ENCODE results near the gene SERPINH1. TPM values are rescaled to one million over a fixed set of nuclear protein-coding genes. Genes with fewer than 3 reads are reported as not detected.

SERPINH1 gene
- total RNA-seq, 1 donor from 2014 or later = 191 TPM

- H3K9me3 Mint-ChIP-seq = no peaks in the 10 kb centered on the region
- H3K4me3 Mint-ChIP-seq = no peak overlapping the region
- H3K27me3 Mint-ChIP-seq (ENCODE audit: low read depth) = no peaks in the 10 kb centered on the region
- TF ChIP-seq, protein P1, sequence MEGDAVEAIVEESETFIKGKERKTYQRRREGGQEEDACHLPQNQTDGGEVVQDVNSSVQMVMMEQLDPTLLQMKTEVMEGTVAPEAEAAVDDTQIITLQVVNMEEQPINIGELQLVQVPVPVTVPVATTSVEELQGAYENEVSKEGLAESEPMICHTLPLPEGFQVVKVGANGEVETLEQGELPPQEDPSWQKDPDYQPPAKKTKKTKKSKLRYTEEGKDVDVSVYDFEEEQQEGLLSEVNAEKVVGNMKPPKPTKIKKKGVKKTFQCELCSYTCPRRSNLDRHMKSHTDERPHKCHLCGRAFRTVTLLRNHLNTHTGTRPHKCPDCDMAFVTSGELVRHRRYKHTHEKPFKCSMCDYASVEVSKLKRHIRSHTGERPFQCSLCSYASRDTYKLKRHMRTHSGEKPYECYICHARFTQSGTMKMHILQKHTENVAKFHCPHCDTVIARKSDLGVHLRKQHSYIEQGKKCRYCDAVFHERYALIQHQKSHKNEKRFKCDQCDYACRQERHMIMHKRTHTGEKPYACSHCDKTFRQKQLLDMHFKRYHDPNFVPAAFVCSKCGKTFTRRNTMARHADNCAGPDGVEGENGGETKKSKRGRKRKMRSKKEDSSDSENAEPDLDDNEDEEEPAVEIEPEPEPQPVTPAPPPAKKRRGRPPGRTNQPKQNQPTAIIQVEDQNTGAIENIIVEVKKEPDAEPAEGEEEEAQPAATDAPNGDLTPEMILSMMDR (conservative IDR thresholded peaks at IDR 0.05) = no peak
- no peak overlapping the region for H3K27ac Mint-ChIP-seq (ENCODE audit: unreplicated experiment)
- no peaks in the 10 kb centered on the region for H3K36me3 Mint-ChIP-seq (ENCODE audit: low read depth)
- peaks cover 9% of the 10 kb centered on the region for H3K4me1 Mint-ChIP-seq
- DNase-seq (ENCODE audit: low read depth, low spot score) = no peak
Observed at GRCh38 chr11:75603791-75604736, 42.0 kb downstream of the SERPINH1 start.

- Mint-ChIP-seq H3K4me3 (no peak overlapping the region), H3K36me3 (ENCODE audit: low read depth) (no peaks in the 10 kb centered on the region), H3K27ac (ENCODE audit: unreplicated experiment) (no peak overlapping the region), H3K9me3 (no peaks in the 10 kb centered on the region), H3K27me3 (ENCODE audit: low read depth) (no peaks in the 10 kb centered on the region), H3K4me1 (peaks cover 9% of the 10 kb centered on the region)
- TF ChIP-seq, protein P1 (conservative IDR thresholded peaks at IDR 0.05) = no peak
- no peak for DNase-seq (ENCODE audit: low read depth, low spot score)
Observed at GRCh38 chr11:75606099-75606498, 44.0 kb downstream of the SERPINH1 start.

- no peaks in the 10 kb centered on the region for H3K36me3 Mint-ChIP-seq (ENCODE audit: low read depth)
- TF ChIP-seq, protein P1 (conservative IDR thresholded peaks at IDR 0.05) = no peak
- no peak overlapping the region for H3K4me3 Mint-ChIP-seq
- H3K27me3 Mint-ChIP-seq (ENCODE audit: low read depth) = no peaks in the 10 kb centered on the region
- H3K27ac Mint-ChIP-seq (ENCODE audit: unreplicated experiment) = no peak overlapping the region
- no peaks in the 10 kb centered on the region for H3K9me3 Mint-ChIP-seq
- DNase-seq (ENCODE audit: low read depth, low spot score) = no peak
- peaks cover 38% of the 10 kb centered on the region for H3K4me1 Mint-ChIP-seq
Observed at GRCh38 chr11:75611823-75612222, 49.8 kb downstream of the SERPINH1 start.

DNA sequence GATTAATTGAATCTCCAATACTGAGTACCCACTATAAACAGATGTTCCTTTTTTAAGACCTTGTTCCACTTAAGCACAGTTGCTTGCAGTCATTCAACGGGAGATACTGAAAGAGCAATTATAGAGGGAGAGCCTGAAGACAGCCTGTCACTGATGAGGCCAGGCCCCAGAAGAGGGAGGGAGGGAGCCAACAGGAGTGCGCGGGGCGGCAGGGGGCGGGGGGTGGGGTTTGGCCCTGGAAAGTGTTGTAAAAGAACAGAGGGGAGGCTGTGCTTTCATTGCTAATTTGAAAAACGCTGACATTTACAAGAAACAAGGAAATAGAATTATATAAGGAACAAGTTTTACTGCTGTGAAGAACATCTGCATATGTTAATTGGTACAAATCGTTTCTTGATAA lies 53.7 kb downstream of the SERPINH1 start:
- H3K9me3 Mint-ChIP-seq = no peaks in the 10 kb centered on the region
- H3K4me1 Mint-ChIP-seq = peaks cover 37% of the 10 kb centered on the region
- H3K4me3 Mint-ChIP-seq = no peak overlapping the region
- no peak overlapping the region for H3K27ac Mint-ChIP-seq (ENCODE audit: unreplicated experiment)
- TF ChIP-seq, protein P1 (conservative IDR thresholded peaks at IDR 0.05) = no peak
- H3K27me3 Mint-ChIP-seq (ENCODE audit: low read depth) = no peaks in the 10 kb centered on the region
- H3K36me3 Mint-ChIP-seq (ENCODE audit: low read depth) = no peaks in the 10 kb centered on the region
- DNase-seq (ENCODE audit: low read depth, low spot score) = no peak

- Mint-ChIP-seq H3K27me3 (ENCODE audit: low read depth) (no peaks in the 10 kb centered on the region), H3K4me3 (no peak overlapping the region), H3K4me1 (peaks cover 37% of the 10 kb centered on the region), H3K36me3 (ENCODE audit: low read depth) (no peaks in the 10 kb centered on the region), H3K27ac (ENCODE audit: unreplicated experiment) (no peak overlapping the region), H3K9me3 (no peaks in the 10 kb centered on the region)
- no peak for DNase-seq (ENCODE audit: low read depth, low spot score)
- TF ChIP-seq, protein P1 (conservative IDR thresholded peaks at IDR 0.05) = no peak
Observed at GRCh38 chr11:75616281-75616680, 54.2 kb downstream of the SERPINH1 start.

Other genes with a start within 250 kb of the SERPINH1 start
- gene ARRB1, start 210.6 kb upstream of the SERPINH1 start, total RNA-seq = 53.8 and 56.5 TPM in 2 replicates
- gene RPS3, start 162.7 kb upstream of the SERPINH1 start, total RNA-seq = 3,598 and 3,664 TPM in 2 replicates
- 9.4 and 11.6 TPM in 2 replicates for gene KLHL35, start 129.1 kb upstream of the SERPINH1 start, total RNA-seq
- 13.3 and 15.4 TPM in 2 replicates for gene GDPD5, start 36.3 kb upstream of the SERPINH1 start, total RNA-seq
- 52.7 and 57.7 TPM in 2 replicates for gene MAP6, start 106.8 kb downstream of the SERPINH1 start, total RNA-seq
- gene MOGAT2, start 155.6 kb downstream of the SERPINH1 start, total RNA-seq = not detected in 2 replicates
- gene DGAT2, start 206.5 kb downstream of the SERPINH1 start, total RNA-seq = 0.93 and 1.1 TPM in 2 replicates

Measured in neural crest cell (in vitro differentiated cells).